GM18867 (cell line): ENCODE results near the gene SMIM24.
"Not testable (repeated sequence)": the region's sequence is repeated elsewhere in the genome, so short reads cannot be mapped to it uniquely, and the experiment has no call there.

Experiments used
- ATAC-seq: cut with Tn5 transposase; IDR thresholded peaks from one replicate; pipeline ENCODE4 v1.9.1; 2021; ENCODE audit warnings: mild to moderate bottlenecking, moderate library complexity; ENCODE audit not compliant: unreplicated experiment

The SMIM24 gene

DNA sequence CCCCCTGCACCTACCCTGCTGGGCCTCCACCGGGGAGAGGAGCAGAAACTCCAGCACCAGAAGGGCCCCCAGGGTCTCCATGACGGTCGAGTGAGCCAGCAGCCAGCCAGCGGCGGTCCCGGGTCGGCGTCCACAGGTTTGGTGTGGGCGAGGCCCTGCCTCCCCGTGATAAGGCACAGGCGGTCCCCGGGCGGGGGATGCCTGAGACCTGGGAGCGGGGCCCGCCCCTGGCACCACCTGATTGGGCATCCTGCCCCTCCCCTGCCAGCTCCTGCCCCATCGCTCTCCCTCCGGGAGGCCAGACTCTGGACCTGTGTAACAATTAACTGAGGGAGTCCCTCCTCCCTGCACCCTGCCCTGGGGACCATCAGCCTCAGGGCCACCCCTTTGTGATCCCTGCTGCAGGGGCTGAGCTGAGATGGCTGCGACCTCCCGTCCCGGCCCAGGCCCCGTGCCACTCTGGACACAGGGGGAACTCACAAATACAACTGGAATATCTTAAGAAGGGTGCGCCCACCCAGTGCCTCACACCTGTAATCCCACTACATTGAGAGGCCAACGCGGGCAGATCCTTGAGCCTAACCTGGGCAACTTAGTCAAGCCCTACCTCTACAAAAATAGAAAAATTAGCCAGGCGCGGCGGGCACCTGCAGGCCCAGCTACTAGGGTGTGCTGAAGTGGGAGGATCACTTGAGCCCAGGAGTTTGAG, at the start of gene SMIM24:
Gene SMIM24 (minus strand): TSS at position 143 of the 709 bp plus-strand sequence. CDS start 62 bp downstream, at position 81.
- no peak for ATAC-seq

DNA sequence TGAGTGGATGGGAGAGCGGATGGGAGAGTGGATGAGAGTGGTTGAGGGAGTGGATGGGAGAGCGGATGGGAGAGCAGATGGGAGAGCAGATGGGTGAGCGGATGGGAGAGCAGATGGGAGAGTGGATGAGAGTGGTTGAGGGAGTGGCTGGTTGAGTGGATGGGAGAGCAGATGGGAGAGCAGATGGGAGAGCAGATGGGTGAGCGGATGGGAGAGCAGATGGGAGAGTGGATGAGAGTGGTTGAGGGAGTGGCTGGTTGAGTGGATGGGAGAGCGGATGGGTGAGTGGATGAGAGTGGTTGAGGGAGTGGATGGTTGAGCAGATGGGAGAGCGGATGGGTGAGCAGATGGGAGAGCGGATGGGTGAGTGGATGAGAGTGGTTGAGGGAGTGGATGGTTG, 49.0 kb upstream of the SMIM24 start:
- ATAC-seq = not testable (repeated sequence)

DNA sequence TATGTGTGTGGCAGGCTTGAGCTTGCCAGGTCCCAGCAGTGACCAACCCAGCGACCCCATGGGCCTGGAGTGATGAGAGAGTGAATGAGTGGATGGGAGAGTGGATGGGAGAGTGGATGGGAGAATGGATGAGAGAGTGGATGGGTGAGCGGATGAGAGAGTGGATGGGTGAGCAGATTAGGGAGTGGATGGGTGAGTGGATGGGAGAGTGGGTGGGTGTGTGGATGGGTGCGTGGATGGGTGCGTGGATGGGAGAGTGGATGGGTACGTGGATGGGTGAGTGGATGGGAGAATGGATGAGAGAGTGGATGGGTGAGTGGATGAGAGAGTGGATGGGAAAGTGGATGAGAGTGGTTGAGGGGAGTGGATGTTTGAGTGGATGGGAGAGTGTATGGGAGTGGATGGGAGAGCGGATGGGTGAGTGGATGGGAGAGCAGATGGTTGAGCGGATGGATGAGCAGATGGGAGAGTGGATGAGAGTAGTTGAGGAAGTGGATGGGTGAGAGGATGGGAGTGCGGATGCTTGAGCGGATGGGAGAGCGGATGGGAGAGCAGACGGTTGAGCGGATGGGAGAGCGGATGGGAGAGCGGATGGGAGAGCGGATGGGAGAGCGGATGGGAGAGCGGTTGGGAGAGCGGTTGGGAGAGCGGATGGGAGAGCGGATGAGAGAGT, 48.4 kb upstream of the SMIM24 start:
- no peak for ATAC-seq

DNA sequence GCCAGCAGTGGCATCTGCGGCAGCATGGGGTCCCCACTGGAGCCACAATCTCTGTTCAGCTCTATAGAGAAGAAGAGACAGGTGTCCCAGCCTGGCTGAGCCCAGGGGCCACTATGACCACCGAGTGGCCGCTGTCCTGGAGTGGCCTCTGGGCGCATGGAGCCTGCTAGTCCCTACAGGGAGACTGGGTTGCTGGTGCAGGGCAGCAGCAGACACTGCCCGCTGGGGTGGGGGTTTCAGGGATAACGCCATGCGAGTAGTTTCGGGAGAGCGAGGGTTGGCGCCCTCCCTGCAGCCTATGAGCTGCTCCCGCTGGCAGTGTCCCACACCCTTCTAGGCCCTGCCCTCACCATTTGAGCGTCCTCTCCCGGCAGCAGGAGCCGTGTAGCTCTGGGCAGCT, 47.8 kb upstream of the SMIM24 start:
- no peak for ATAC-seq

DNA sequence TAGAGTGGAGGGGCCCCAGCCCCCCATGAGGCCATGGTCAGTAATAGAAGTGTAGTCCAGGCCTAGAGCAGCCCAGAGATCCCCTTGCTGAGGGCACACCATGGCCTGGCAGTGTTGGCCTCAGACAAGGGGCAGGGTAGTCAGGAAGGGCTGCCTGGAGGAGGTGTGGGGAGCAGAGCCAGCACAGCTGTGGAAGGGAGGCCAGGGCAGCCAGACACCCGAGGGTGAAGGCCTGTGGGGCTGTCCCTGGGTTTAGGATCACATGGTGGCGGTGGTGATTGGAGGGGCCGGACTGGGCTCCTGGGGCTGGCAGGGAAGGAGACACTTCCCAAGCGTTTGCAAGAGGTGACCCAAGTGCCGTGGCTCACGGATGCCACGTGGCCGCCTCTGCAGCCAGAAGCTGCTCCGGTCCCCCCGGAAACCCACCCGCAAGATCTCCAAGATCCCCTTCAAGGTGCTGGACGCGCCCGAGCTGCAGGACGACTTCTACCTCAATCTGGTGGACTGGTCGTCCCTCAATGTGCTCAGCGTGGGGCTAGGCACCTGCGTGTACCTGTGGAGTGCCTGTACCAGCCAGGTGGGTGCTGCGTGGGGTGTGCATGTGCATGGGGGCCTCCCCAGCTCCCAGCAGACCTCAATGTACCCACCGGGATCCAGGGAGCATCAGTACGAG, 47.0 kb upstream of the SMIM24 start:
- ATAC-seq = no peak

DNA sequence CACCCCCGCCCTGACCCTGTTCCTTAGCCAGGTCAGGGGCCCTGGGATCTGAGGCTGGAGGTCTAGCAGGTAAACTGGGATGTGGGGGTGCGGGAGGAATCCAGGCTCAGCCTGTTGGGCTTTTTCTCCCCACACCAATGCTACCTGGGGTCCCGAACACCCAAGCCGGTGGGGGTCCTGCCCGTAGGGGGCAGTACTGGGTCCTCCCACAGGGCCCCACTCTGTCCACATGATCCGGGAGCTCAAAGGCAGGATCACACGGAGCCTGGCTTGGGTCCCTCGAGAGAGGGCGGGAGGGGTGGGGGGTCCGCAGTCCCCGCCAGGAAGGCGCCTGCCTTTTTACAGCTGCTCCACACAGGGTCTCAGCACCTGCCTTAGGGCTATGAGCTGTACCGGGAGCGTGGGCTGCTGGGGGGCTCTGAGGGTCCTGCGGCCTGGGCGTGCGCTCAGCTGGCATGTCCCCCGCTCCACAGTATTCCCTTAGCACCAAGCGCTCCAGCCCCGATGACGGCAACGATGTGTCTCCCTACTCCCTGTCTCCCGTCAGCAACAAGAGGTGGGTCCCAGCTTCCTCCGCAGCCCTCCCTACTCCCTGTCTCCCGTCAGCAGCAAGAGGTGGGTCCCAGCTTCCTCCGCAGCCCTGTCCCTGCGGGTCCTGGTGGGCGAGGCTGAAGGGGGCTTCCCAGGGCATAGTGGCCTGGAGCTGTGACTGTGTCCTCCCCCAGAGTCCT, 46.3 kb upstream of the SMIM24 start:
- ATAC-seq = no peak

DNA sequence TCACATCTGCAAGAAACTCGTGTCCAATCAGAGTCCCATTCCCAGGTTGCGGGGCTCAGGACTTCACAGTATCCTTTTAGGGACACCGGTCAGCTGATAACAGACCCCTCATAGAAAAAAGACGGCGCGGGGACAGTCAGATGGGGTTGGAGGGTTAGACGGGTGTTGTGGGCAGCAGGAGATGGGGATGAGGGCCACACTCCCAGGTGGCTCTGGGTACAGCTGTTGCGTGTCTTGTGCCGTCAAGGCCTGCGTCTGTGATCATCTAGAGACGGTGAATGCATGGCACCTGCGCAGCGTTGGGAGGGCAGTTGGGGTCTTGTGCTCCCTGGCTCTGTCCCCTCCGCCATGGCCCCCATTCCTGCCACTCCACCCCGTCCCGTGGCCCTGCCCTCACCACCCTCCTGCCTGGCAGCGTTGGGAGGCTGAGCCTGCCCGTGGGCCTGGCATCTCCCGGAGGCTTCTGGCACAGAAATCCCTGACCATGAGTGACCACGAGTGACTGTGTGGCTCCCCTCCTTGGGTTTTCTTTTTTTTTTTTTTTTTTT, 44.7 kb upstream of the SMIM24 start:
- ATAC-seq = no peak

DNA sequence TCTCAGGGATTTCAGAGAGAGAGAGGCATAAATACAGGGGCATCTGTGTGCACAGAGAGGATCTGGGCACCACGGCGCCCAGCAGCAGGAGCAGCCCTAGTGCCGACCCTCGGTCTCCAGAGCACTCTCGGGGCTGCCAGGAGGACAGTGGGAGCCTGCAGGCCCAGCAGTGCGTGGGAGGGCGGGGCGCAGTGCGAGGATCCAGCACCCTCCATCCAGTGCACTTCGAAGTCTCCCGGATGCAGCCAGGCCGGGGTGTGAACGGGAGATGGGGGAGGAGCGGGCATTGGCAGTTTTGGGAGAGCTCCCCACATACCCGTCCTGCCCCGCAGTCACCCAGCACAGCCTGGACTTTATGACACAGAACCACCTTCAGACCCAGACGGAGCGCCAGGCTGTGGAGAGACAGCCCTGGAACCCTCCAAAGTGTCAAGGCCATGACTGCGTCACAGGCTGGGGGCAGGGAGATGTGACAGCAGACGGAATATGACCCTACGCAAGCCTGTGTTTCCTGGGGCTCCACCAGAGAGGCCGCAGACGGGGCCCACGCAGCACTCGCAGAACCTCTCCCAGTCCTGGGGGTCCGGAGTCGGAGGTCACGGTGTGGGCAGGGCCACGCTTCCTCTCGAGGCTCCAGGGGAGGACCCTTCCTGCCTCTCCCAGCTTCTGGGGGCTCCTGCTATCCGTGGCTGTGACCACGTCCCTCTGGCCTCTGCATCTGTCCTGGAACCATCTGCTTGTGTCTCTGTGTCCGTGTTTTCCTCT, 43.9 kb upstream of the SMIM24 start:
- ATAC-seq = no peak

DNA sequence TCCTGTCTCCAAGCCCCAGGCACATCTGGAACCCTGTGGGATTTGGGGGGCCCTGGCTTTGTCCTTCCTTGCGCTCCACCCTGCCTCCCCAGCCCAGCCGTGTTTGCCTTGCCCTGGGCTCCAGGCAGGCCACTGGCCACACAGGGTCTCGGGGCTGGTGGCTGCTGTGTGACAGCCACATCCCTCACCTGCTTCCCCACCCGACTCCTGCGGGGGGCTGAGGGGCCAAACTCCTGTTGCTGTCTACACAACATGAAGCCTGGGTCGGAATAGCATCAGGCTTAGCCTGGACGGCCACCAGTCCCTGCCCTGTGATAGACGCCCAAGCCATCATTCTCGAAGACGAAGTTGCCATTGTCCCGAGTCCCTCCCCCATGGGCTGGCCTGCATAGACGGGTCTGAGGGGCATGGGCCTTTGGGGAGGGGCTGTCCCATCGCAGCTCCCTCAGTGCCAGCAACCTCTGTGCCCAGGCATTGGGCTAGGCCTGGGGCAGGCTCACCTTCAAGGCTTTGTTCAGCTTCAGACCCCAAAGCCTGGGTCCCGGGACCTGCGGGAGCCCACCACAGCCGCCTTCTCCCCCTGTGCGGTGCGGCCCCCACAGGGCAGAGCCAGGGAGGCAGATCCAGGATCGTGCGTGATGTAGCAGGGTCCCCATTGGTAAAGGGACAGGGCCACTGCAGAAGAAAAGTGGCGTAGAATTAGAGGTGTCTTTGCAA, 43.2 kb upstream of the SMIM24 start:
- ATAC-seq = no peak

DNA sequence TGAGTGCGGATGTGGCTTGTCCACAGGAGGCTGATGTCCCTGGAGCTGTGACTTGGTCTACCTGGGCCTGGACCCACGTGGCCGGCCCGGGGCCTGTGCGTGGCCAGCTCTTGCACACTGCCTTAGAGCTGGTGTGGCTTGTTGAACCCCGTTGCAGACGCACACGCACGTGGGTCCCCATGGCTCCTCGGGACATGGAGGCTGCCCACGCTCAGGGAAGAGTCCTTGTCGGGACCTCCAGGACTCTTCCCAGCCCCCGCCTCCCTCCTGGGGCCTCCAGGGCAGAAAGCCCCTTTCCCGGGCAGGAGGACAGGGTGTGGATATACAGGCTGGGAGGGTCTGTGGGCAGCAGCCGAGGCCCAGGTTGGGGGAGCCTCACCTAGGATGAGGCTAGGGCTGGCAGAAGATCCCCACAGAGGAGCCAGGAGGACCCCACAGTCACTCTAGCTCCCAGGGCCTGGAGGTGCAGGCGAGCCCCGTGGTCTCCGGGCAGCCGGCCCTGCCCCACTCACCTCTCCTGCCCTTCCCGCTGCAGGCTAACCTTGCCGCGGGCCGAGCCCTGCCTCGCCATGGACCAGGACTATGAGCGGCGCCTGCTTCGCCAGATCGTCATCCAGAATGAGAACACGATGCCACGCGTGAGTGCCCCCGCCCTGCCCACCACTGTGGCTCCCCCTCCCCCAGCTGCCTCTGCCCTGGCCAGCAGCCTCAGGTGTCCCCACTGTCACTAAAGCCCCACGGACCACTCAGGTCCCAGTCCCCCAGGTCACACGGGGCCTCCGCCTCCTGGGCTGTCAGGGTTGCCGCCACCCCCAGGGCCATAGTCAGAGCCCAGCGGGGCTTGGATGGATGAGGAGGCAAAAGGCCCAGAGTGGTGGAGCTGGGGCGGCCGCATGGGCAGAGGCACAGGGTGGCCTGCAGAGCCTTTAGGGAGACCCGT, 42.4 kb upstream of the SMIM24 start:
- ATAC-seq = no peak

DNA sequence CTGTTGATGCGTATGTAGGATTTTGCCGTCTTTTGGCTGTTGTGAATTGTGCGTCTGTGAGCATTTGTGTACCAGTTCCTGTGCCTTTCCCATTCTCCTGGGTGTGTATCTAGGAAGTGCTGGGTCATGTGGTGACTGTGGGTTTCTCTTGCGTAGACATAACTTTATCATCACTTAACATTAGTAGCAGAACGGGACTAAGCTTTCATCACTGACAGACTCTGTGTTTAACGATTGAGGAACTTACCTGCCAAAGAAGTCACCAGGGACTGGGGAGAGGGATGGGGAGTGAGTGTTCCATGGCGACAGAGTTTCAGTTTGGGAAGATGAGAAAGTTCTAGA, 40.8 kb upstream of the SMIM24 start:
- ATAC-seq = no peak

DNA sequence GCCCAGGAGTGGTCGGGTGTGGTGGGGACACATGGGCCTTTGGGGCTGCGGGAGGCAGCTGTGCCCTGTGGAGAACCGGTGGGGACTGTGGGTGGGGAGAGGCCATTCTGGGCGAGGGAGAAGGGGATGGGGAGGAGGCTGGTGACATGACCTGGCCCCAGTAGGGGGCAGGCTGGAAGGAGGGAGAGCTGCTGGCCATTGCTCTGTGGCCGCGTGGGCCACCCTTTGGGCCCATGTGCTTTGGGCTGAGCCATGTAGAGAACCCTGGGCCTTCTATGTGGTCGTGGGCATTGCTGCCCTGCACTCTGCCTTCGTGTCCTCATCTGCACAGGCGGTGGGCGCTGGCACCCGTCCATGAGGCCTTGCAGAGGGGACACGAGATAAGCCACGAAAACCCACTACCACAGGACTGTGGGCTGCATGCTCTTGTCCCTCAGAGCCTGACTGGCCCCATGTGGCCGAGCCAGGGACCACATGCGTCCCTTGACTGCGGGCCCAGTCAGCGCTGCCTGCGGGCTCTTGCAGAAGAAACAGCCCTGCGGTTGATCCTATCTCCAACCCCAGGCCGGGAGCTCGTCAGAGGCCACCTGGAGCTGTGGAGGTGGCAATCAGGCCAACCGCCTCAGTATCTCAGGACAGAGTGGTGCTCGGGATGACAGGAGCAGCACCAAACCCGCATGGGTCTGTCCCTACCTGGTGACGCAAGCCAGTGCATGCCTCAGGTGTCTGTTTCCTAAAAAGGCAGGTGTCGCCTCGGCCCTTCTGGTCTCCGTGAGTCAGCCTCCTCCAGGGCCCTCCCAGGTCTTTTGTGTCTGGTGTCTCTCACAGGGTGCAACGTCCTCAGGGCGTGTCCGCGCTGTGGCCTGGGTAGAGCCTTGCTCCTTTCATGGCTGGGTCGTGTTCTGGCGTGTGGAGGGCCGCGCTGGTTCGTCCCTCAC, 40.1 kb upstream of the SMIM24 start:
- no peak for ATAC-seq

DNA sequence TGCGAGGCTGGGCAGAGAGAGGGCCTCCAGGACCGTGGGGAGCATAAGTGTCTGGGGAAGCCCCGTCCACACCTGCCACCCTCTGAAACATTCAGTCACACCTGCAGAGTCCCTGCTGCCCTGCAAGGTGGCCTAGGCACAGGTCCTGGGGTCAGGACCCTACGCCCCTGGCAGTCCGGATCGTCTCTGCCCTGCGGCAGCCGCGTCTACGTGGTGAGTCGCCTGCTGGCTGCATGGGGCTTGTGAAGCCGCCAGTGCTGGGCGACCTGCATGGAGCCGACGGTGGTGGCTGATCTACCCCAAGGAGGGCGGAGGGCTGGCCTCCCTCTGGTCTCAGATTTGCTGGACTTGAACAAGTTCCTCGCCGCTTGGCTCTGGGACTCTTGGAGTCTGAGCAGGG, 38.8 kb upstream of the SMIM24 start:
- no peak for ATAC-seq

DNA sequence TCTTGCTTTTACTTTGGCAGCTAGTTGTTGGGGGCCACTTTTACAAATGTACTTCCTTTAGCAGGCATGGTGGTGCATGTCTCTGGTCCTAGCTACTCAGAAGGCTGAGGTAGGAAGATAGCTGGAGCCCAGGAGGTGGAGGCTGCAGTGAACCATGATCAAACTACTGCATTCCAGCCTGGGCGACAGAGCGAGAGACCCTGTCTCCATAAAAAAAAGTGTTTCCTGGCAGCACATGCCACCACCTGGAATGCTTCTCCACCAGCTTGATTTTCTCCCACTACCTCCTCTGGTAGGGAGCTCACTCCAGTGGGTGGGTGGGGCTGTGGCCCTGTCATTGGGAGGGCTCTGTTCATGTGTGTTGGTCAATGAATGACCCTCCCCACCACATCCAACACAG, 38.3 kb upstream of the SMIM24 start:
- no peak for ATAC-seq

DNA sequence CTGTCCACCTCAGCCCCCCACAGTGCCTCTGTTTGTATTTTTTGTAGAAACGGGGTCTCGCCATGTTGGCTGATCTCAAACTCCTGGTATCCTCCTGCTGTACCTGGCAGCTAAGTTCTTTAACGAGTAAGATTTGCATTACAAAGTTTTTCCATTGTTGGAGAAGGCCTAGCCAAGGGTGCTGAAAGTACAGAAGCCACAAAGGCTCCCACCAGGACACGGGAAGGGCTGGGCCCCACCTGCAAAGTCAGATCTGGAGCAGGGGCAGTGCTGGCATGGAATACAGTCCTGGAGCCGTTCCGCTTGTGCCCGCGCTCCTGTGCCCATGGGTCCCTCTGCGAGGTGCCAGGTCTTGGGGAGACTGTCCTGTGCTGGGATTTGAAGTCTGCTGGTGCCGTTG, 37.9 kb upstream of the SMIM24 start:
- ATAC-seq = no peak

DNA sequence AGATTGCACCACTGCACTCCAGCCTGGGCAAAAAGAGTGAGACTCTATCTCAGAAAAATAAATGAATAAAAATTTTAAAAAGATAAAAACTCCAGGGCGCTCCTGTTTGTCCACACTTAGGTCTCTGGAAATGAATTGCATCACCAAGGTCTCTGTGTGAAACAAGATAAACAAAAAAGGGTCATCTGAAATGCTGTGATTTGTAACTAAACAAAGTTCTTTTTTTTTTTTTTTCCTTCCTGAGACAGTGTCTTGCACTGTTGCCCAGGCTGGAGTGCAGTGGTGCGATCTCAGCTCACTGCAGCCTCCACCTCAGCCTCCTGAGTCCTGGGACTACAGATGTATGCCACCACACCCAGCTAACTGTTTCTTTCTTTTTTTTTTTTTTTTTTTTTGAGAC, 37.3 kb upstream of the SMIM24 start:
- ATAC-seq = no peak

DNA sequence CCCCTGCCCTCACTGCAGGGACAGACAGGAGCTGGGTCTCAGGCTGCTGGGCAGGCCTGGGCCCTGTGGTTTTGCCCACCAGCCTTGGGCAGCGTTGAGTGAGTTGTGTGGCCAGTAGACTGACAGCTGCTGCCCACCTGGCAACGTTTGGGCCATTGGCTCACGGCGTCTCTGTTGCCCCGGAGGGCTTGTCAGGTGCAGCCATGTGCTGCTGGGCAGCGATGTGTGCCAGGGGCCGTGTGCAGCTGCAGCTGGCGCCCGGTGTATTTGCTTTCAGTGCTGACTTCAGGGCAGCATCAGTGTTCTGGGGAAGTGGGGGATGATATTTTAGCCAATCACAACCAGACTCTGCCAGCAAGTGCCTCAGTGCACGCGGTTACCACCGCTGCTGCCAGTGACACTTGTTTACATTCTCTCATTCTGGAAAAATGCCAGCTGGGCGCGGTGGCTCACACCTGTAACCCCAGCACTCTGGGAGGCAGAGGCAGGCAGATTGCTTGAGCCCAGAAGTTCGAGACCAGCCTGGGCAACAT, 36.4 kb upstream of the SMIM24 start:
- ATAC-seq = no peak
